ENCODE data around the gene AKAP6. TPM values are rescaled to one million over a fixed set of nuclear protein-coding genes. Genes with fewer than 3 reads are reported as not detected.

The AKAP6 gene
- total RNA-seq, 1 donor from 2014 or later = 3.6 TPM

DNA sequence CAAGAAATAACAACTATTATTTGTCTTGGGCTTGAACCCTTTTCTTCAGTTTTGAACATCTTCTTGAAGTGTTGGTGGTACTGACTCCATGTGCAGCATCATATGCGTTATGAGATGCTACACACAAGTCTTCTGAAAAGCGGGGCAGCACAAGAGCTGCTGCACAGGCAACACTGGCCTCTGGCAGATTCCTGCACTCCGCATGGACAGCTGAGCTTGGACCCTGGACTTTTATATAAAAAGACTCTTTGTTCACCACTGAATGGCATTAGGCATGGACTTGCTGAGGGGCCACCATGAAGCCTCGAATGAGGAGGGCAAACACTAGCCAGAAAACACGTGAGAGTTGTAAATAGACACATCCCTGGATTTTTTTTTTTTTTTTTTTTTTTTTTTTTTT is 398.7 kb downstream of the AKAP6 start:
- DNase-seq (ENCODE audit: low spot score) = no peak
- TF ChIP-seq, protein P1, sequence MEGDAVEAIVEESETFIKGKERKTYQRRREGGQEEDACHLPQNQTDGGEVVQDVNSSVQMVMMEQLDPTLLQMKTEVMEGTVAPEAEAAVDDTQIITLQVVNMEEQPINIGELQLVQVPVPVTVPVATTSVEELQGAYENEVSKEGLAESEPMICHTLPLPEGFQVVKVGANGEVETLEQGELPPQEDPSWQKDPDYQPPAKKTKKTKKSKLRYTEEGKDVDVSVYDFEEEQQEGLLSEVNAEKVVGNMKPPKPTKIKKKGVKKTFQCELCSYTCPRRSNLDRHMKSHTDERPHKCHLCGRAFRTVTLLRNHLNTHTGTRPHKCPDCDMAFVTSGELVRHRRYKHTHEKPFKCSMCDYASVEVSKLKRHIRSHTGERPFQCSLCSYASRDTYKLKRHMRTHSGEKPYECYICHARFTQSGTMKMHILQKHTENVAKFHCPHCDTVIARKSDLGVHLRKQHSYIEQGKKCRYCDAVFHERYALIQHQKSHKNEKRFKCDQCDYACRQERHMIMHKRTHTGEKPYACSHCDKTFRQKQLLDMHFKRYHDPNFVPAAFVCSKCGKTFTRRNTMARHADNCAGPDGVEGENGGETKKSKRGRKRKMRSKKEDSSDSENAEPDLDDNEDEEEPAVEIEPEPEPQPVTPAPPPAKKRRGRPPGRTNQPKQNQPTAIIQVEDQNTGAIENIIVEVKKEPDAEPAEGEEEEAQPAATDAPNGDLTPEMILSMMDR (IDR thresholded peaks at IDR 0.05) = no peak
- H3K4me1 Mint-ChIP-seq (ENCODE audit: low read depth) = peaks cover 20% of the 10 kb centered on the region
- H3K27me3 Mint-ChIP-seq (ENCODE audit: low read depth) = no peaks in the 10 kb centered on the region
- H3K9me3 Mint-ChIP-seq (ENCODE audit: low read depth) = no peaks in the 10 kb centered on the region
- no peaks in the 10 kb centered on the region for H3K36me3 Mint-ChIP-seq (ENCODE audit: low read depth)
- no peak overlapping the region for H3K4me3 Mint-ChIP-seq (ENCODE audit: unreplicated experiment)
- no peak overlapping the region for H3K27ac Mint-ChIP-seq (ENCODE audit: unreplicated experiment)

DNA sequence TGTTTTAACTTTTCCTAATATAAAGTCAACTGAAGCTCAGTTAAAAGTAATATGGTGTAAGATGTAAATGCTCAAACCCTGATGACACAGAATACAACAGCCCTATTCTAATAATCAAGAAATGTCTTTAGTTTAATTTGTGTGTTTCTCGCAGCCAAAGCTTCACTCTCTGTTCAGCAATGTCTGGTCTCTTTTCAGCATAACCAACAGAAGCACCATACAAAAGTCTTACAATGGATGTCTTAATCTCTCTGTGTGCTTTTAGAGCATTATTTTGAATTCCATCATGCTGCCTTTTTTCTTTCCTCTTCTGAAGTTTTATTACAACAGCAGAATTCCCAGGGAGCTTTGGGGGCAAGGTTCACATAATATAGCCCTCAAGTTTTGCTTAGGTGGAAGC is 399.4 kb downstream of the AKAP6 start:
- Mint-ChIP-seq H3K27me3 (ENCODE audit: low read depth) (no peaks in the 10 kb centered on the region), H3K4me3 (ENCODE audit: unreplicated experiment) (no peak overlapping the region), H3K4me1 (ENCODE audit: low read depth) (peaks cover 20% of the 10 kb centered on the region), H3K36me3 (ENCODE audit: low read depth) (no peaks in the 10 kb centered on the region), H3K27ac (ENCODE audit: unreplicated experiment) (no peak overlapping the region), H3K9me3 (ENCODE audit: low read depth) (no peaks in the 10 kb centered on the region)
- TF ChIP-seq, protein P1 (IDR thresholded peaks at IDR 0.05) = no peak
- no peak for DNase-seq (ENCODE audit: low spot score)

DNA sequence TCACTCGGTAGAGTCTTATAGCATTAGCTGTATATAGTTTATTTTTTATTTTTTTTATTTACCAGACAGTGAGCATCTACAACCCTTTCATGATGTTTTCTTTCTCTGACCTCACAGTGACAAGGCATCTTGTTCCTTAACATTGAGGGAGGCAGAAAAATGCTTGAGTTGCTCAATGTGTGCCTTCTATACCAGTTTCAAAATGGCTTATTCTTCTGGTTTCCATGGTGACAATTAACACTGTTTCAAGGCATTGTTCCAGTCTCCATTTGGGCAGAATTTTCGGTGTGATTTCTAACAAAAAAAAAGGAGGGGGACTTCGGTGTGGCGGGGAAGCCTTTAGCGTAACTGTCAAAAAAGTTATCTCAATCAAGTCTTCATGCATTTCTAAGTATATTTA is 399.9 kb downstream of the AKAP6 start:
- Mint-ChIP-seq H3K4me3 (ENCODE audit: unreplicated experiment) (no peak overlapping the region), H3K36me3 (ENCODE audit: low read depth) (no peaks in the 10 kb centered on the region), H3K27me3 (ENCODE audit: low read depth) (no peaks in the 10 kb centered on the region), H3K27ac (ENCODE audit: unreplicated experiment) (no peak overlapping the region), H3K4me1 (ENCODE audit: low read depth) (peaks cover 20% of the 10 kb centered on the region), H3K9me3 (ENCODE audit: low read depth) (no peaks in the 10 kb centered on the region)
- no peak for DNase-seq (ENCODE audit: low spot score)
- TF ChIP-seq, protein P1 (IDR thresholded peaks at IDR 0.05) = no peak

DNA sequence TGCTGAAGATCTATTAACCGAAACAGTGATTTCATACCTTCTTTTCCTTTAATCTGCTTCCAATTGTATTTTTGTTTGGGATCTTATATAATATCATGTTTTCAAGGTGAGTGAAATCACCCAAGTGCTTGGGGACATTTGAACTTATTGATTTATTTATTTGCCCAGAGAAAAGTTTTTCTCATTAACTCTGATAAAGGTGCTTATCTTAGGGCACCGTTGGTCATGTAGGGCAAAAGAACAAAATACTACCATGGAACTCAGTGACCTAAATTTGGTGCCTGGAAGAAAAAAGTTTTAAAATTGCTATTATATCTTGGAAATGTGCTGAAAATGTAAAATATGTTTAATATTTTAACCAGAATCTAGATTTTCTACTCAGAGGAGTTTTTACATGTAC is 402.2 kb downstream of the AKAP6 start:
- Mint-ChIP-seq H3K27me3 (ENCODE audit: low read depth) (no peaks in the 10 kb centered on the region), H3K4me3 (ENCODE audit: unreplicated experiment) (no peak overlapping the region), H3K36me3 (ENCODE audit: low read depth) (no peaks in the 10 kb centered on the region), H3K27ac (ENCODE audit: unreplicated experiment) (no peak overlapping the region), H3K9me3 (ENCODE audit: low read depth) (no peaks in the 10 kb centered on the region), H3K4me1 (ENCODE audit: low read depth) (peaks cover 1% of the 10 kb centered on the region)
- TF ChIP-seq, protein P1 (IDR thresholded peaks at IDR 0.05) = no peak
- no peak for DNase-seq (ENCODE audit: low spot score)

DNA sequence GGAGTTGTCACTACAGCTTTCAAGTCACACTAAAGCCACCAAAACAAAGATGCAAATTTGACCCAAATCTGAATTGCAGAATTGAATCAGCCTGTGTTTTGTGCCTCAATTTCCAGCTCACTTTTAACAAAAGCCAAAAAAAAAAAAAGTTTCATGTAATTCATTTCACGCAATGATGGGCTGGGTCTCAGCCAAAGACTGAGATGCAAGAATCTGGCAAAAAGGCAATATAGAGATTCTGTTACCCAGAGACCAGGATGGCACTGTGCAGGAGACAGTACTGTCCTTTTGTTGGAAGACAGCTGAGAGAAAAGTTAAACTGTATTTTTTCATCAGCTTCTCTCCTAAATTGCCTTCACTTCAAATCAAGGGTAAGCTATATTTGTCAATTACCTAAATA is 403.9 kb downstream of the AKAP6 start:
- no peak overlapping the region for H3K27ac Mint-ChIP-seq (ENCODE audit: unreplicated experiment)
- H3K36me3 Mint-ChIP-seq (ENCODE audit: low read depth) = no peaks in the 10 kb centered on the region
- TF ChIP-seq, protein P1 (IDR thresholded peaks at IDR 0.05) = no peak
- no peaks in the 10 kb centered on the region for H3K27me3 Mint-ChIP-seq (ENCODE audit: low read depth)
- no peak for DNase-seq (ENCODE audit: low spot score)
- no peak overlapping the region for H3K4me3 Mint-ChIP-seq (ENCODE audit: unreplicated experiment)
- no peaks in the 10 kb centered on the region for H3K9me3 Mint-ChIP-seq (ENCODE audit: low read depth)
- H3K4me1 Mint-ChIP-seq (ENCODE audit: low read depth) = no peaks in the 10 kb centered on the region

Measured in chondrocyte (in vitro differentiated cells).